ENCODE results near the gene SH3GL2. TPM values are rescaled to one million over a fixed set of nuclear protein-coding genes. Genes with fewer than 3 reads are reported as not detected.

Gene SH3GL2
- total RNA-seq, 1 donor from 2014 or later: 0.07 TPM

GRCh38 chr9:17688834-17689233 lies 110.0 kb downstream of the SH3GL2 start:
- Mint-ChIP-seq H3K27me3 (ENCODE audit: low read depth) (peaks cover 3% of the 10 kb centered on the region), H3K27ac (ENCODE audit: unreplicated experiment) (no peak overlapping the region), H3K4me3 (ENCODE audit: unreplicated experiment) (no peak overlapping the region), H3K36me3 (ENCODE audit: low read depth) (no peaks in the 10 kb centered on the region), H3K9me3 (ENCODE audit: low read depth) (peaks cover 6% of the 10 kb centered on the region), H3K4me1 (ENCODE audit: low read depth) (no peaks in the 10 kb centered on the region)
- TF ChIP-seq, protein P1, sequence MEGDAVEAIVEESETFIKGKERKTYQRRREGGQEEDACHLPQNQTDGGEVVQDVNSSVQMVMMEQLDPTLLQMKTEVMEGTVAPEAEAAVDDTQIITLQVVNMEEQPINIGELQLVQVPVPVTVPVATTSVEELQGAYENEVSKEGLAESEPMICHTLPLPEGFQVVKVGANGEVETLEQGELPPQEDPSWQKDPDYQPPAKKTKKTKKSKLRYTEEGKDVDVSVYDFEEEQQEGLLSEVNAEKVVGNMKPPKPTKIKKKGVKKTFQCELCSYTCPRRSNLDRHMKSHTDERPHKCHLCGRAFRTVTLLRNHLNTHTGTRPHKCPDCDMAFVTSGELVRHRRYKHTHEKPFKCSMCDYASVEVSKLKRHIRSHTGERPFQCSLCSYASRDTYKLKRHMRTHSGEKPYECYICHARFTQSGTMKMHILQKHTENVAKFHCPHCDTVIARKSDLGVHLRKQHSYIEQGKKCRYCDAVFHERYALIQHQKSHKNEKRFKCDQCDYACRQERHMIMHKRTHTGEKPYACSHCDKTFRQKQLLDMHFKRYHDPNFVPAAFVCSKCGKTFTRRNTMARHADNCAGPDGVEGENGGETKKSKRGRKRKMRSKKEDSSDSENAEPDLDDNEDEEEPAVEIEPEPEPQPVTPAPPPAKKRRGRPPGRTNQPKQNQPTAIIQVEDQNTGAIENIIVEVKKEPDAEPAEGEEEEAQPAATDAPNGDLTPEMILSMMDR (IDR thresholded peaks at IDR 0.05): no peak
- DNase-seq (ENCODE audit: low spot score): no peak

- Mint-ChIP-seq H3K4me1 (ENCODE audit: low read depth) (no peaks in the 10 kb centered on the region), H3K9me3 (ENCODE audit: low read depth) (no peaks in the 10 kb centered on the region), H3K36me3 (ENCODE audit: low read depth) (no peaks in the 10 kb centered on the region), H3K4me3 (ENCODE audit: unreplicated experiment) (no peak overlapping the region), H3K27ac (ENCODE audit: unreplicated experiment) (no peak overlapping the region), H3K27me3 (ENCODE audit: low read depth) (peaks cover 4% of the 10 kb centered on the region)
- no peak for DNase-seq (ENCODE audit: low spot score)
- TF ChIP-seq, protein P1 (IDR thresholded peaks at IDR 0.05): no peak
Measured at GRCh38 chr9:17694336-17694735, 115.5 kb downstream of the SH3GL2 start.

DNA sequence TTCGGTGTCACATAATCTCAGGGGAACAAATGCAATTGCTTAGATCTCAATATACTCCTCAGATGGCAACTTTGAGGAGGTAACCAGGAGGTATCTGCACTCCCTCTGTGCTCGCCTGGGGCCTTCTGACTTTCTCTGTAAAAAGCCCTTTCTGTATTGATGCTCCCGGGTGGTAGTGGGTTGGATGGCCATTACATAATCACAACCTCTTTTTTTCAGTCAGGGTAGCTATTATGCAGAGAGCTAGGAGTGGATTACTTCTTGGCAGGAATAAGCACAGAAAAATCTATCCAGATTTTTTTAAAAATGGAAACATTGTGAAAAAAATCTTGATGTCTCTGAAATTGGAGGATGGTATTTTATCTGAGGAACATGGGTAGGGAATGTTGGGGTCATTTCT lies 116.6 kb downstream of the SH3GL2 start:
- peaks cover 2% of the 10 kb centered on the region for H3K27me3 Mint-ChIP-seq (ENCODE audit: low read depth)
- TF ChIP-seq, protein P1 (IDR thresholded peaks at IDR 0.05): no peak
- H3K4me1 Mint-ChIP-seq (ENCODE audit: low read depth): no peaks in the 10 kb centered on the region
- DNase-seq (ENCODE audit: low spot score): no peak
- H3K36me3 Mint-ChIP-seq (ENCODE audit: low read depth): no peaks in the 10 kb centered on the region
- no peak overlapping the region for H3K27ac Mint-ChIP-seq (ENCODE audit: unreplicated experiment)
- H3K4me3 Mint-ChIP-seq (ENCODE audit: unreplicated experiment): no peak overlapping the region
- no peaks in the 10 kb centered on the region for H3K9me3 Mint-ChIP-seq (ENCODE audit: low read depth)

- TF ChIP-seq, protein P1 (IDR thresholded peaks at IDR 0.05): no peak
- Mint-ChIP-seq H3K9me3 (ENCODE audit: low read depth) (no peaks in the 10 kb centered on the region), H3K27ac (ENCODE audit: unreplicated experiment) (no peak overlapping the region), H3K4me1 (ENCODE audit: low read depth) (no peaks in the 10 kb centered on the region), H3K36me3 (ENCODE audit: low read depth) (no peaks in the 10 kb centered on the region), H3K4me3 (ENCODE audit: unreplicated experiment) (no peak overlapping the region), H3K27me3 (ENCODE audit: low read depth) (peaks cover 4% of the 10 kb centered on the region)
- DNase-seq (ENCODE audit: low spot score): no peak
Measured at GRCh38 chr9:17699615-17700330, 120.9 kb downstream of the SH3GL2 start.

- DNase-seq (ENCODE audit: low spot score): no peak
- Mint-ChIP-seq H3K4me3 (ENCODE audit: unreplicated experiment) (no peak overlapping the region), H3K27me3 (ENCODE audit: low read depth) (peaks cover 4% of the 10 kb centered on the region), H3K9me3 (ENCODE audit: low read depth) (no peaks in the 10 kb centered on the region), H3K27ac (ENCODE audit: unreplicated experiment) (no peak overlapping the region), H3K36me3 (ENCODE audit: low read depth) (no peaks in the 10 kb centered on the region), H3K4me1 (ENCODE audit: low read depth) (no peaks in the 10 kb centered on the region)
- TF ChIP-seq, protein P1 (IDR thresholded peaks at IDR 0.05): no peak
Measured at GRCh38 chr9:17706347-17706746, 127.5 kb downstream of the SH3GL2 start.
